Neural crest cell (in vitro differentiated cells): Measurements from ENCODE around the gene AVPR2. TPM values are rescaled to one million over a fixed set of nuclear protein-coding genes. Genes with fewer than 3 reads are reported as not detected.

ENCODE experiments used
- DNase-seq: peaks from one replicate; pipeline ENCODE4 v3.0.0; 2021; ENCODE audit warnings: low read depth, mixed read lengths, low spot score
- H3K27ac Mint-ChIP-seq: one replicate; pipeline ENCODE4 v1.8.0; 2021; ENCODE audit warnings: mild to moderate bottlenecking, mixed read lengths; ENCODE audit not compliant: unreplicated experiment
- H3K27me3 Mint-ChIP-seq: 2 replicates; pipeline ENCODE4 v1.8.0; 2021; ENCODE audit warnings: low read depth, mild to moderate bottlenecking, mixed read lengths
- H3K36me3 Mint-ChIP-seq: 2 replicates; pipeline ENCODE4 v1.8.0; 2021; ENCODE audit warnings: low read depth, mild to moderate bottlenecking, mixed read lengths
- H3K4me1 Mint-ChIP-seq: 2 replicates; pipeline ENCODE4 v1.8.0; 2021; ENCODE audit warnings: mixed read lengths
- H3K4me3 Mint-ChIP-seq: one replicate; pipeline ENCODE4 v1.8.0; 2021; ENCODE audit warnings: mild to moderate bottlenecking, mixed read lengths
- H3K9me3 Mint-ChIP-seq: 2 replicates; pipeline ENCODE4 v1.8.0; 2021; ENCODE audit warnings: mixed read lengths
- CTCF ChIP-seq: fragments of 200-600 bp; sonication (generic); conservative IDR thresholded peaks from 2 replicates; pipeline ENCODE4 v1.5.0; 2021; ENCODE audit warnings: antibody characterized with exemption, mild to moderate bottlenecking
- total RNA-seq: library from RNA; stranded (reverse); gene quantifications from 2 replicates; pipeline ENCODE4 v1.2.1, GENCODE V29; 2021

The AVPR2 gene
- total RNA-seq, 1 donor from 2014 or later, result not detected

DNA sequence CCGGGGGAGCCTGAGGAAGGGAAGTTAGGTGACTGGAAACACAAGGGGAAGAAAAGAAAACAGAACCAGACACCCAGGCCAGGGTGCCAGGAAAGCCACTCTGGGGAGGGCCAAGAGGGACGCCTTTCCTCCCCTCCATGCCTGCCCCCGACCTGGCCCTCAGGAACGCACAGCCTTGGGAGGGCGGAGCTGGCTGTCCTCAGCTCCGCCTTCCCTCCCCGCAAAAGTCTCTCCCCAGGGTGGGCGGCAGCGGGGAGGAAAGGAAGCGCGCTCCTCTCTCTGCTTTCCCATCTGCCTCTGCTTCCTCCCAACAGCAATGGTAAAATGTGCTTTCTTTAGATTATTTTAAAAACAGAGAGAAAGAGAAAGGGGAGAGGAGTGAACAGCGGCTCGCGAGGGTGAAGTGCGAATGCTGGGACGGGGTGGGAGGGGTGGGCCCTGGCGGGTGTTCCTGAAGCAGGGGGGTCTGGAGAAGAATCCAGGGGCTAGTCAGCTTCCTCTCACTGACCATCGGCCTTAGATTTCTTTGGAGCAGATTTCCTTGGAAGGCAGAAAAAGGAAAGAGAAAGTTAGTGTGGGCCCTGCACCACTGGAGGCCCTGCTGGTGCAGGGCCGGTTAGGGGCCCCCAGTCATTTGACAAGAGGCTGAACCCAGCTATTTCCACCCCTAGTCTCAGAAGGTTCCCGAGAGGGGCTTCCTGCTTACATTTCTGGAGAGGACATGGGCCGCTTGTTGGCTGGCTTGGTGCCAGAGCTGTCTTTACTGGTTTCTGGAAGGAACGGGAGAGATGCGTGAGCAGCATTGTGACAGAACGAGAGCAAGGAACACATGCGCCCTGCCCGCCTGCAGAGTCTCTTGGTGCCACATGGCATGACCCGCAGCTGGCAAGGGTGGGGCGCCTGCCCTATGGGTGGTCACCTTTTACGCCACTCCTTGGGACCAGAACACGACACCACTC lies 44.7 kb downstream of the AVPR2 start:
- no peak for TF ChIP-seq CTCF
- Mint-ChIP-seq H3K36me3 (peaks cover 29% of the 10 kb centered on the region), H3K9me3 (peaks cover 2% of the 10 kb centered on the region), H3K27ac (peak overlapping the region; percentile 96), H3K4me3 (peak overlapping the region; percentile 85), H3K27me3 (peaks cover 7% of the 10 kb centered on the region), H3K4me1 (peaks cover 29% of the 10 kb centered on the region)
- no peak for DNase-seq

DNA sequence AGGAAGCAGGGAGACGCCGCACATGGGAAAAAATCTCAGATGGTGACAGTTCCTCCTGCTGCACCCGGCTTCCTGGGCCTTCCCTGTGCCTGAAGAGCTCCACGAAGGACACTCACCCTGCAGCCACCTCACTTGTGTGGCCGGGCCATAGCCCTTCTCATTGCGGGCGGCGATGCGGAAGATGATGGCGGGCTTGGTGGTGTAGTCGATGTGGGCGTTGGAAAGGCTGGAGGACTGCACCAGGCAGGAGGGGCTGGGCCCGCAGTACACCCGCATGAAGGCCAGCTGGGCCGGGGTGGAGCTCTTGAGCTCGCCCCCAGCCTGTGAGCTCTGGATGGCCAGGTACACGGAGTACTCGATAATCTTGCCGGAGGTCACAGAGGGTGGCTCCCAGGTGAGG lies 45.7 kb downstream of the AVPR2 start:
- H3K9me3 Mint-ChIP-seq, result peaks cover 2% of the 10 kb centered on the region
- no peak overlapping the region for H3K4me3 Mint-ChIP-seq
- no peak for DNase-seq
- no peak overlapping the region for H3K27ac Mint-ChIP-seq
- H3K36me3 Mint-ChIP-seq, result peaks cover 35% of the 10 kb centered on the region
- H3K27me3 Mint-ChIP-seq, result peaks cover 7% of the 10 kb centered on the region
- peaks cover 29% of the 10 kb centered on the region for H3K4me1 Mint-ChIP-seq
- TF ChIP-seq CTCF, result no peak

- peaks cover 7% of the 10 kb centered on the region for H3K27me3 Mint-ChIP-seq
- peaks cover 2% of the 10 kb centered on the region for H3K9me3 Mint-ChIP-seq
- peaks cover 29% of the 10 kb centered on the region for H3K4me1 Mint-ChIP-seq
- peak overlapping the region; percentile 31 for H3K4me3 Mint-ChIP-seq
- no peak for TF ChIP-seq CTCF
- DNase-seq, result no peak
- no peak overlapping the region for H3K27ac Mint-ChIP-seq
- peaks cover 36% of the 10 kb centered on the region for H3K36me3 Mint-ChIP-seq
These were observed 47.4 kb downstream of the AVPR2 start for GRCh38 chrX:153951683-153952372.

DNA sequence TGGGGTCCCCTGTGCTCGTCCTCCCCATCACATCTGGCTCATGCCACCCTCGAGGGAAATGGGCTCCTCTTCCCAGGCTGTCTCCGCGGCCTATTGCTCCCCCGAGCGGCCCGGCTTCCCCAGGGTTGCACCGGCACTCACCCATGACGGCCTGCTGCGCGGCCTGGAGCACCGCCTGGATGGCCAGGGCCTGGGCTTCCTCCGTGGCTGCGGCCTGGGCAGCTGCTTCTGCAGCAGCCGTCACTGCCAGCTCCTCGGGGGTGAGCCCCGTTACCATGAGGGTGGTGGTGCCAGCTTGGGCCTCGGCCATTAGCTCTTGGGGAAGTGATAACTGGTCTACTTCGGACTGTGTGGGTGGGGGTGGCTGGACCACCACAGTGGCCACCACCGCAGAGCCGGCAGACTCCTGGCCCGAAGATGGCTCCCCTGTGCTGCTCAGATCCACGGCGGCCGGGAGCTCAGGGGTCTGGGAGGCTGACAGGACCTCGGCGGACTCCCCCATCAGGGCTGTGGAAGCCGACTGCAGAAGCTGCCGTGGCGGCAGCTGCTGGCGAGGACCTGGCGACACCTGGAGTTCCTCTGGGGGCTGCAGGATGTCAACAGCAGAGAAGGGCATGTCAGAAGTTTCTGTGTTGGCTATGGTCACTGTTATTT lies 48.0 kb downstream of the AVPR2 start:
- Mint-ChIP-seq H3K4me1 (peaks cover 26% of the 10 kb centered on the region), H3K36me3 (peaks cover 34% of the 10 kb centered on the region), H3K27ac (no peak overlapping the region), H3K9me3 (peaks cover 2% of the 10 kb centered on the region), H3K27me3 (peaks cover 4% of the 10 kb centered on the region), H3K4me3 (no peak overlapping the region)
- DNase-seq, result no peak
- no peak for TF ChIP-seq CTCF

GRCh38 chrX:153953342-153953830 lies 48.9 kb downstream of the AVPR2 start:
- Mint-ChIP-seq H3K27me3 (peaks cover 2% of the 10 kb centered on the region), H3K36me3 (peaks cover 29% of the 10 kb centered on the region), H3K27ac (no peak overlapping the region), H3K9me3 (no peaks in the 10 kb centered on the region), H3K4me3 (peak overlapping the region; percentile 67), H3K4me1 (peaks cover 19% of the 10 kb centered on the region)
- peak; percentile 96 for DNase-seq
- TF ChIP-seq CTCF, result peak; percentile 97
